WTC11 (cell line): ENCODE measurements around the gene RRBP1. TPM values are rescaled to one million over a fixed set of nuclear protein-coding genes. Genes with fewer than 3 reads are reported as not detected.

Source experiments
- ATAC-seq: fragments of 200-7000 bp; cut with Tn5 transposase; 2 replicates; pipeline ENCODE4 v1.10.0; 2021; ENCODE audit warnings: mild to moderate bottlenecking, moderate library complexity
- CTCF ChIA-PET: fragments of 300-600 bp; sonication (Branson Sonifier 250); formaldehyde crosslinking; loops from one replicate; lab custom pipeline; 2021; ENCODE audit warnings: antibody characterized with exemption; lab: Charles Lee
- POLR2A ChIA-PET: fragments of 350-600 bp; sonication (Branson Sonifier 250); formaldehyde crosslinking; loops from one replicate; lab custom pipeline; 2021; ENCODE audit warnings: antibody characterized with exemption; lab: Charles Lee
- DNase-seq: peaks from one replicate; pipeline ENCODE4 v3.0.0; 2021; ENCODE audit warnings: low spot score
- H3K27ac Mint-ChIP-seq: 2 replicates; pipeline ENCODE4 v1.8.0; 2021; ENCODE audit warnings: mixed read lengths
- H3K27me3 Mint-ChIP-seq: 2 replicates; pipeline ENCODE4 v1.8.0; 2021; ENCODE audit warnings: low read depth, mild to moderate bottlenecking, moderate library complexity, mixed read lengths
- H3K36me3 Mint-ChIP-seq: 2 replicates; pipeline ENCODE4 v1.8.0; 2021; ENCODE audit warnings: mixed read lengths
- H3K4me1 Mint-ChIP-seq: 2 replicates; pipeline ENCODE4 v1.8.0; 2022; ENCODE audit warnings: mixed read lengths
- H3K4me3 Mint-ChIP-seq: 2 replicates; pipeline ENCODE4 v1.8.0; 2021; ENCODE audit warnings: mild to moderate bottlenecking, moderate library complexity, mixed read lengths
- H3K9me3 Mint-ChIP-seq: 2 replicates; pipeline ENCODE4 v1.8.0; 2021; ENCODE audit warnings: mixed read lengths
- CREM ChIP-seq: sonication (generic); formaldehyde crosslinking; IDR thresholded peaks from 2 replicates; pipeline ENCODE4 v1.8.1; 2022; ENCODE audit warnings: mild to moderate bottlenecking, missing genetic modification reagents, moderate library complexity
- E2F1 ChIP-seq: sonication (generic); formaldehyde crosslinking; IDR thresholded peaks from 2 replicates; pipeline ENCODE4 v1.8.0; 2022; ENCODE audit warnings: mild to moderate bottlenecking, missing genetic modification reagents
- E2F5 ChIP-seq: sonication (generic); formaldehyde crosslinking; IDR thresholded peaks from 2 replicates; pipeline ENCODE4 v1.8.1; 2022; ENCODE audit warnings: mild to moderate bottlenecking, moderate library complexity, missing genetic modification reagents
- GTF2I ChIP-seq: fragments of 250-450 bp; sonication (Bioruptor Pico); conservative IDR thresholded peaks from 2 replicates; pipeline ENCODE4 v1.4.0; 2021; ENCODE audit warnings: mild to moderate bottlenecking
- MXD4 ChIP-seq: fragments of 250-450 bp; sonication (Bioruptor Pico); IDR thresholded peaks from 2 replicates; pipeline ENCODE4 v1.8.0; 2021; ENCODE audit warnings: mild to moderate bottlenecking, moderate library complexity, borderline replicate concordance
- MYBL2 ChIP-seq: sonication (generic); formaldehyde crosslinking; IDR thresholded peaks from 2 replicates; pipeline ENCODE4 v1.8.1; 2023; ENCODE audit warnings: mild to moderate bottlenecking, moderate library complexity, missing genetic modification reagents
- NR3C1 ChIP-seq: sonication (generic); formaldehyde crosslinking; conservative IDR thresholded peaks from 2 replicates; pipeline ENCODE4 v1.8.1; 2023; ENCODE audit warnings: low read depth, mild to moderate bottlenecking, missing genetic modification reagents
- PRDM15 ChIP-seq: sonication (generic); formaldehyde crosslinking; IDR thresholded peaks from 2 replicates; pipeline ENCODE4 v1.8.0; 2022; ENCODE audit warnings: missing genetic modification reagents
- SOX15 ChIP-seq: fragments of 250-450 bp; sonication (Bioruptor Pico); IDR thresholded peaks from 2 replicates; pipeline ENCODE4 v1.9.0; 2021; ENCODE audit warnings: mild to moderate bottlenecking
- ZNF232 ChIP-seq: sonication (generic); formaldehyde crosslinking; IDR thresholded peaks from 2 replicates; pipeline ENCODE4 v1.8.0; 2022; ENCODE audit warnings: mild to moderate bottlenecking, missing genetic modification reagents
- ZNF263 ChIP-seq: sonication (generic); formaldehyde crosslinking; IDR thresholded peaks from 2 replicates; pipeline ENCODE4 v1.8.1; 2022; ENCODE audit warnings: low read depth, mild to moderate bottlenecking, moderate library complexity, missing genetic modification reagents
- ZNF512 ChIP-seq: sonication (generic); formaldehyde crosslinking; IDR thresholded peaks from 2 replicates; pipeline ENCODE4 v1.8.1; 2022; ENCODE audit warnings: missing genetic modification reagents, borderline replicate concordance
- total RNA-seq: library from RNA; stranded (reverse); gene quantifications from 3 replicates; pipeline ENCODE4 v1.2.3, GENCODE V29; 2021
- TF ChIP-seq, protein P1 (sequence below): fragments of 250-450 bp; sonication (Bioruptor Pico); IDR thresholded peaks from 2 replicates; pipeline ENCODE4 v1.8.0; 2021; ENCODE audit warnings: mild to moderate bottlenecking
- TF ChIP-seq, protein P2 (sequence below): fragments of 250-450 bp; sonication (Bioruptor Pico); IDR thresholded peaks from 2 replicates; pipeline ENCODE4 v1.9.0; 2021; ENCODE audit warnings: mild to moderate bottlenecking
- TF ChIP-seq, protein P3 (sequence below): sonication (generic); formaldehyde crosslinking; IDR thresholded peaks from 2 replicates; pipeline ENCODE4 v1.8.0; 2022; ENCODE audit warnings: mild to moderate bottlenecking, missing genetic modification reagents
- TF ChIP-seq, protein P4 (sequence below): sonication (generic); formaldehyde crosslinking; IDR thresholded peaks from 2 replicates; pipeline ENCODE4 v1.8.1; 2022; ENCODE audit warnings: low read depth, missing genetic modification reagents, borderline replicate concordance
- TF ChIP-seq, protein P5 (sequence below): fragments of 250-450 bp; sonication (Bioruptor Pico); IDR thresholded peaks from 2 replicates; pipeline ENCODE4 v2.1.2; 2022; ENCODE audit warnings: mild to moderate bottlenecking, moderate library complexity

The RRBP1 gene
- total RNA-seq, 1 experiment from 2014 or later = 171 TPM

- TF ChIP-seq GTF2I = no peak
- TF ChIP-seq ZNF263 (CRISPR knock-in tag) = no peak
- no peak; the same call in 1 of the 2 replicates for TF ChIP-seq PRDM15
- no peak for TF ChIP-seq MXD4 (CRISPR knock-in tag)
- TF ChIP-seq CREM (CRISPR knock-in tag) = 0 out of 2 replicates have a peak, but pooled peaks have one; percentile 48
- TF ChIP-seq MYBL2 = 0 out of 2 replicates have a peak, but pooled peaks have one; percentile 42
- TF ChIP-seq, protein P1, sequence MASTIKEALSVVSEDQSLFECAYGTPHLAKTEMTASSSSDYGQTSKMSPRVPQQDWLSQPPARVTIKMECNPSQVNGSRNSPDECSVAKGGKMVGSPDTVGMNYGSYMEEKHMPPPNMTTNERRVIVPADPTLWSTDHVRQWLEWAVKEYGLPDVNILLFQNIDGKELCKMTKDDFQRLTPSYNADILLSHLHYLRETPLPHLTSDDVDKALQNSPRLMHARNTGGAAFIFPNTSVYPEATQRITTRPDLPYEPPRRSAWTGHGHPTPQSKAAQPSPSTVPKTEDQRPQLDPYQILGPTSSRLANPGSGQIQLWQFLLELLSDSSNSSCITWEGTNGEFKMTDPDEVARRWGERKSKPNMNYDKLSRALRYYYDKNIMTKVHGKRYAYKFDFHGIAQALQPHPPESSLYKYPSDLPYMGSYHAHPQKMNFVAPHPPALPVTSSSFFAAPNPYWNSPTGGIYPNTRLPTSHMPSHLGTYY = no peak
- TF ChIP-seq ZNF512 (CRISPR knock-in tag) = no peak
- TF ChIP-seq SOX15 (CRISPR knock-in tag) = no peak
- TF ChIP-seq, protein P2, sequence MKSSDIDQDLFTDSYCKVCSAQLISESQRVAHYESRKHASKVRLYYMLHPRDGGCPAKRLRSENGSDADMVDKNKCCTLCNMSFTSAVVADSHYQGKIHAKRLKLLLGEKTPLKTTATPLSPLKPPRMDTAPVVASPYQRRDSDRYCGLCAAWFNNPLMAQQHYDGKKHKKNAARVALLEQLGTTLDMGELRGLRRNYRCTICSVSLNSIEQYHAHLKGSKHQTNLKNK (CRISPR knock-in tag) = no peak
- TF ChIP-seq ZNF232 (CRISPR knock-in tag) = 0 out of 2 replicates have a peak, but pooled peaks have one; percentile 62
- TF ChIP-seq NR3C1 = 0 out of 2 replicates have a peak, but pooled peaks have one; percentile 81
- TF ChIP-seq, protein P3, sequence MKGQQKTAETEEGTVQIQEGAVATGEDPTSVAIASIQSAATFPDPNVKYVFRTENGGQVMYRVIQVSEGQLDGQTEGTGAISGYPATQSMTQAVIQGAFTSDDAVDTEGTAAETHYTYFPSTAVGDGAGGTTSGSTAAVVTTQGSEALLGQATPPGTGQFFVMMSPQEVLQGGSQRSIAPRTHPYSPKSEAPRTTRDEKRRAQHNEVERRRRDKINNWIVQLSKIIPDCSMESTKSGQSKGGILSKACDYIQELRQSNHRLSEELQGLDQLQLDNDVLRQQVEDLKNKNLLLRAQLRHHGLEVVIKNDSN (CRISPR knock-in tag) = 0 out of 2 replicates have a peak, but pooled peaks have one; percentile 30
These were observed 112.3 kb downstream of the RRBP1 start, which contains the start of gene DSTN (continued) for GRCh38 chr20:17569616-17570346.

DNA sequence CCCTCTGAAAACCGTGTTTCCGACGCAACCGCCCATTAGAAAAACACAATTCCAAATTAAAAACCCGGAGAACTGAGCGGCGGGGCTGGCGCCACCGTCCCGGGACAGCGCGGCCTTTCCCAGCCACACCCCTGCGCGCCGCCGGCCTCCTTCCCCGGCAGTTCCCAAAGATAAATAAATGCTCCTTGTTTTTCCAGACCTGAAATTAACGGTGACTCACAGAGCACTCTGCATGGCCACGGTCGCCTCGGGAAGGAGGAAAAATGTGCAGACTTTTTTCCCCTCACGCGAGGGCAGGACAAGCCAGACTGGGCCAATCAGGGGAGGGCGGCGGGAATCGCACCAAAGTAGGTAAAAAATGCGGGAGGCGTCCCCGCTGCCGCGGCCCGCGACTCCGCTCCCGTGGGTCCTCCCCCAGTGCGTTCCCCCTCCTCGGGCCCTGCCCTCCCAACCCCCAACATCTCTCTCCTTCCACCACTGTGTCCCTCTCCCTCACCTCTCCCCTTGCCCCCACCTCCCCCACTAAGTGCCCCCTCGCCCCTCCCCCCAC, 113.0 kb downstream of the RRBP1 start:
- ChIA-PET POLR2A (interaction anchor here (0.8 to 2.7 kb wide), 10 partner anchors 7 to 400 kb away, joined by 3 to 23 read pairs (median 6); partner anchors contain the start of genes BFSP1, MGME1 and SNX5), CTCF (interaction anchor here (0.8 to 1.9 kb wide), 8 partner anchors 9 to 113 kb away, joined by 3 to 12 read pairs (median 5); partner anchors contain the start of gene RRBP1)
- Mint-ChIP-seq H3K27ac (peak overlapping the region; percentile 94), H3K9me3 (peaks cover 4% of the 10 kb centered on the region; the same call in 1 of the 2 replicates), H3K4me1 (peaks cover 44% of the 10 kb centered on the region), H3K36me3 (0 out of 2 replicates have a peak, but pooled peaks cover 2% of the 10 kb centered on the region), H3K4me3 (peak overlapping the region; percentile 88), H3K27me3 (no peaks in the 10 kb centered on the region)
- DNase-seq = peak; percentile 54
- peak; percentile 1 for ATAC-seq
- TF ChIP-seq, protein P3 (CRISPR knock-in tag) = no peak
- no peak for TF ChIP-seq MXD4 (CRISPR knock-in tag)
- TF ChIP-seq E2F5 (CRISPR knock-in tag) = no peak
- TF ChIP-seq, protein P4, sequence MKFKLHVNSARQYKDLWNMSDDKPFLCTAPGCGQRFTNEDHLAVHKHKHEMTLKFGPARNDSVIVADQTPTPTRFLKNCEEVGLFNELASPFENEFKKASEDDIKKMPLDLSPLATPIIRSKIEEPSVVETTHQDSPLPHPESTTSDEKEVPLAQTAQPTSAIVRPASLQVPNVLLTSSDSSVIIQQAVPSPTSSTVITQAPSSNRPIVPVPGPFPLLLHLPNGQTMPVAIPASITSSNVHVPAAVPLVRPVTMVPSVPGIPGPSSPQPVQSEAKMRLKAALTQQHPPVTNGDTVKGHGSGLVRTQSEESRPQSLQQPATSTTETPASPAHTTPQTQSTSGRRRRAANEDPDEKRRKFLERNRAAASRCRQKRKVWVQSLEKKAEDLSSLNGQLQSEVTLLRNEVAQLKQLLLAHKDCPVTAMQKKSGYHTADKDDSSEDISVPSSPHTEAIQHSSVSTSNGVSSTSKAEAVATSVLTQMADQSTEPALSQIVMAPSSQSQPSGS (CRISPR knock-in tag) = no peak
- TF ChIP-seq NR3C1 = no peak
- TF ChIP-seq, protein P1 = peak; percentile 7; the same call in 1 of the 2 replicates
- TF ChIP-seq, protein P5, sequence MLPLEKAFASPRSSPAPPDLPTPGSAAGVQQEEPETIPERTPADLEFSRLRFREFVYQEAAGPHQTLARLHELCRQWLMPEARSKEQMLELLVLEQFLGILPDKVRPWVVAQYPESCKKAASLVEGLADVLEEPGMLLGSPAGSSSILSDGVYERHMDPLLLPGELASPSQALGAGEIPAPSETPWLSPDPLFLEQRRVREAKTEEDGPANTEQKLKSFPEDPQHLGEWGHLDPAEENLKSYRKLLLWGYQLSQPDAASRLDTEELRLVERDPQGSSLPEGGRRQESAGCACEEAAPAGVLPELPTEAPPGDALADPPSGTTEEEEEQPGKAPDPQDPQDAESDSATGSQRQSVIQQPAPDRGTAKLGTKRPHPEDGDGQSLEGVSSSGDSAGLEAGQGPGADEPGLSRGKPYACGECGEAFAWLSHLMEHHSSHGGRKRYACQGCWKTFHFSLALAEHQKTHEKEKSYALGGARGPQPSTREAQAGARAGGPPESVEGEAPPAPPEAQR (CRISPR knock-in tag) = no peak
- no peak for TF ChIP-seq E2F1 (CRISPR knock-in tag)
